Stimulated activated CD4-positive, alpha-beta T cell treated with anti-CD3 and anti-CD28 coated beads, TNF-alpha, amount 100 ng/mL, for 1 hour (primary cell): Measurements from ENCODE around the gene ANKRD60.
A peak's percentile ranks its signal among the peaks of the same experiment; 100 is the strongest.

Source experiments
- DNase-seq, 3 donors: peaks; one replicate each; pipeline ENCODE4 v3.0.0-alpha.2; 2020; ENCODE audit warnings: low read depth in 3 of 3, low spot score in 1 of 3

Gene ANKRD60

DNA sequence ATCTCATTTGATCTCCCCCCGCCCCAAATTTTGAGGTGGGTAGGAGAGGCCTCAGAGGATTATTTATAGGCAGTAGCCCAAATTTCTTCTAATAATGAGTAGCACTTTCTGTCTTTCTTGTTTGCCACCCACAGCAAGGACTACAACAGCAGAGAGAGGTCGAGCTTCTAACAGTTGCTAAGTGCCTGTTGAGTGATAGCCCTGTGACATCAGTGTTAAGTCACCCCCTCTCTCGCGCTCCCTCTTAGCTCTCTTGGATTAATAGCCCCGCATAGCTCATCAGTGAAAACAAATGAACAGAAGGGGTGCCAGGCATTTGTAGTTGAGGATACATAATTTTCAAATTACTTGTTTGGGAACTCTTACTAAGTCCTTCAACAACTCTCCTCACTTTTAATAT lies 3.5 kb downstream of the ANKRD60 start:
- DNase-seq: no peak

DNA sequence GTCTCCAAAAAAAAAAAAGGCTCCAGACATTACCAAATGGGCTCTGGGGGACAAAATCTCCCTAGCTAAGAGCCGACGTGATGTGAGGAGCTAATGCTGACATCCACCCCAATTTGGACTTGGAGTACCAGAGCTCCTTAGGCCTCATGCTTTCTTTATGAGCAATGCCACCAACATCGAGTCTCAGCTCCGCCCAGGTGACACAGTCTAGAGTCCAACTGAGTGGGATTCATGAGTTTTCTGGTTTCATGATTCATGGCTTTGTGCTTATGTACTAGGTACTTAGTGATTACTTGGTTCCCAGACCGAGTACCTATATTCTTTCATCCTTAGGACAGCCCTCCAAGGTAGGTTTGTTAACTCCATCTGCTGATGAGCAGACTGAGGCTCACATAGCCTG lies 4.4 kb downstream of the ANKRD60 start:
- DNase-seq: no peak

DNA sequence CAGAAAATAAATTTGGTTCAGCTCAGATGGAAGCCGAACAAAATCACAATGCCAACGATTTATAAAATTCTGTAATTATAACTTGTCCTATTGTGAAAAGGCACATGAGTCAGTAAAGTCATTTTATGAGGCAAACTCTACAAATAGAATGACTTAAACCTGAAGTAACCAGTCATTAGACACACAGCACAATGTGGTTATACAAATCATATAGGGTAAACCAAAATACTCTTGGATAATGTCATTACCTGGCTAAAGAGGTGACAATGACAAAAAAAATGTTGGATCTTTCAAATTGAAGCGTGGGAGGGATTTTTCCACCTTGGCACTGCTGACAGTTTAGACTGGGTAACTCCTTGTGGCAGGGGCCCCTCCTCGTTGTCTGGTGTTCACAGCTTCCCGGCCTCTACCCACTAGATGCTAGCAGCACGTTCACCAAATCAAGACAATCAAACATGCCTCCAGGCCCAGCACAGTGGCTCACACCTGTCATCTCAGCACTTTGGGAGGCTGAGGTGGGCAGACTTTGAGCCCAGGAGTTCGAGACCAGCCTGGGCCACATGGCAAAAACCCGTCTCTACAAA lies 5.0 kb downstream of the ANKRD60 start:
- no peak for DNase-seq

DNA sequence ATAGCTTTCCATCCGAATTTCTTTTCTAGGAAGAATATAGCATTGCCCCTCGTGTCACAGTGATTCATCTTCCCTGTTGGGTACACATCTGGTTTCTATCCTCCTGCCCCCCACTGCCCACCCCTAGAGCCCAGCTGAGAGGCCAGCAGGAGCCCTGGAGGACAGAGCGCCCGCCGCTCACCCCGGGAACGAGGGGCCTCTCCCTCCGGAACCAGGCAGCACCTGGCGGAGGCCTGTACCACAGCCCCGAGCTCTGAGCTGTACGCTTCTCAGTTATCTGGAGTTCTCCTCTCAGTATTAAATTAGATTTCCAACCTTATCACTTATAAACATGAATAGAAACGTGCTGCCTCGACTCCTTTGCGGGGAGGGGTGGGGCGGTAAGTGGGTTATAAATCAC lies 6.0 kb downstream of the ANKRD60 start:
- no peak for DNase-seq

DNA sequence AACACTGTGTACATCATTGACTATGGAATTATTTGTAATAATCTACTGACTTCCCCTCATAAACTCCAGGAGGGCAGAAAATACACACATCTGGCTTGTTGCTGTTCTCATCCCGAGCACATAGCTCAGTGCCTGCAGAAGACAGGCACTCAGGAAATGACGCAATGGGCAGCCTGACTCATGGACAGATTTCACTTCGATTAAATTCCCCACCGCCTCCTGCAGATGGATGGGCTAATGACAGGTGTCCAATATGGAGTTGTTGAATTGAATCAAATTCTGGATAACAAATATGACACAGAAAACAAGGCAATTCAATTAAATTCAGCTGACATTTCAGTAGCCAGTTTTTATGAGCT lies 9.1 kb downstream of the ANKRD60 start:
- no peak for DNase-seq

DNA sequence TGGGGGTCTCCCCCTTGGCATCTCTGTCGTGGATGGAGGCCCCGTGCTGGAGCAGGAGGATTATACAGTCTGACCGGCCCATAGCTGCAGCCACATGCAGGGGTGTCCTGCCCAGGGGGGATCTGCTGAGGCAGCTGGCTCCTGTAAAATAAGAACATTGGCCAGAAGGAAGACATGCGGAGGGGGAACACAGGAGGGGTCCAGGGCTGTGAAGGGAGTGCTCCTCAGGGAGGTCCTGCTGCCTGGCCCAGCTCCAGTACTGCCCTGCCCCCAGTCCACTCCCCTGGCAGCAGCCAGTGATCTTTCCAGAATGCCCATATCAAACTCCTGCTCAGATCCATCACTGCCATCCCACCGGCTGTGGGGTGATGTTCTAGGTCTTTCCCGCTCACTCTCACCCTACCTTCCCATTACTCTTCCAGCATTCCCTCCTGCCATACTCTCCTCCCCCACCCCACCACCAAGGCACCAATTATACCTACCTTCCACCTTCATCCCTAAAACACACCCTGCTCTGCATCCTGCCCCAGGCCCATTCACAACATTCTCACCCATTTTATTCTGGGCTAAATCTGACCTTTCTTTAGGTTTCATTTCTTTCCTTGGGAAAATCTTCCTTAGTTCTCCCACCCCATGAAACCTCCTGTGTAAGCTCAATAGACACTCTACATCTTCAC lies 9.7 kb downstream of the ANKRD60 start:
- DNase-seq: no peak

DNA sequence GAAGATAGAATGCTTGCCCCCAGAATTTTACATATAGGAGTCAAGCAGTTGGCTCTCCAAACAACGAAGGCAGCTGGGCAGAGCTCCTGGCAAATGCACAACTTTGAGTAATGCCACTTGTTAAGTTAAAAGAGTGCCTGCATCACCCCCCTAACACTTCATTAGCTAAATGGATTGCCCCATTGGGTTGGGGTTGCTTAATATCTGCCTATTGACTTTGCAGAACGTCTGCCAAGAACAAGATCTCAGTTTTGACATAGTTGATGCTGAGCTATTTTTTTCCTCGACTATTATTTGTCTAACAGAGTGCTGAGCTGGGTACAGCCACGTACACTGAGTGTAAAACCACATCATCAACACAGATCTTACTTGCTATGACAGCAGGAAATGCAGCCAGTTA lies 12.1 kb downstream of the ANKRD60 start:
- DNase-seq: no peak

DNA sequence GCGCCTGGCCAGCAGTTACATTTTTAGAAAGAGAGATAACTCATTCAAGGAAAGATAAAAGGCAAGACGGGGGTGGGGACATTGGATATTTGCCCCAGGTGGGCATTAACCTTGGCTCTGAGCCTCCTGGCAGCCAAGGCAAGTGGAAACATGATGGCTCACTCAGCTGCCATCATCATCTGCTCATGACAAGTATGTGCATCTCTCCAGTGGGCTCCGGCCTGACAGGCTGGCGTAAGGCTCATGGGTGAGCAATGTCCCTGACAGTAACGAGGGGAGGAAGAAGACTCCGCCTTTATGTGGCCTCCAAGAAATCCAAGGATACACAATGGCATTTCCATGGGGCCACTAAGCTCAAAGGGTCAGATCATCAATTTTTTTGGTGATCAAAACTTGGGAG lies 13.3 kb downstream of the ANKRD60 start:
- DNase-seq: no peak

DNA sequence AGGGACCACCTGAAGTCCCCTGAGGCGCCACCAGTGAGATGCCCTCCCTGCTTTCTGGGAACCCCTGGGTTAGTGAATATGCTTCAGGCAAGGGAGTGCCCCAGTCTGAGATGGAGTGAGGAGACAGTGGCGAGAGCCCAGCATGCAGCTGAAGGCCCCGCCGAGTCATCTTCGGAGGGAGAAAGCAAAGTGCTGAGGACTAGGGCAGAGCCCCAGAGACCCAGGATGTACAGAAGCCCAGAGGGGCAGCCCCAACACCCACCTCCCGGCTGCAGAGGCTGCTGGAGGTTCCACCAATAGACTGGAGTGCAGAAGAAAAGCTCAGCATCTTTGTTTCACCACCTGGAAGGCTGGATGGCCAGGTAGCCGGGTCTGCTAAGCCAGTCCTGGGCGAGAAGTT lies 14.1 kb downstream of the ANKRD60 start:
- no peak for DNase-seq

DNA sequence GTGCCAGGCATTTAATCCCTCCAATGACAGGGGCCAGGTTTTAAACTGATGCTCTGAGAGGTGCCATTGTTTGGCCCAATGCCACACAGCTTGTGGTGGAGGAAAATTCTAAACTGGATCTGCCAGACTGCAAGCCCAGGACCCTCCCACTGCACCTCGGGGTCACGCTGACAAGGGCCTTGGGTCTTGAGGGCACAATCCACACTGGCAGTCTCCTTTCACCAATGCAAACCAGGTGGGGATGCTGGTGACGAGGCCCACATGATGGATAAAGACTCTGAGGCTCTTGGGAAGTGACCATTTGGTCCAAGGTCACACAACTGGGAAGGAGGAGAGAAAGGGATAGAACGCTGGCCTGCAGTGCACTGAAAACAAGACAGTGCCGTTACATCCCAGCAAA lies 14.7 kb downstream of the ANKRD60 start:
- DNase-seq: no peak

DNA sequence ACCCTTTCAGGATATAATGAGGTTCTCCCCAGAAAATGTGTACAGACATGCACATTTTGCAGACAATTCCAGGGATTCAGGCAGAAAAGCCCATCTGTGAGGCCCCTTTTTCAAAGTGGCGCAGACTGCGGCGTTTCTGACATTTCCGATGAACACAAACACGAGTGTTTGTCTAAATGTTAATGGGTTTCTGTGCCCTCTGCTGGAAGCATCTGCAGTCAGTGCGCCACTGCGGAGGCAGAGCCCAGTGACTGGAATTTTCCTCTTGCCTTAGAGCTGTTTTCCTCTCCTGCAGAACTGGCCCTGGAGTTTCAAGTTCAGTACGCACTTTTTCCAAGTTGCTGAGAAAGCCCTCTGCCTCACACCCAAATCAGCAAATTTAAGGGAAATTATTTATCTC lies 15.3 kb downstream of the ANKRD60 start:
- DNase-seq: no peak

DNA sequence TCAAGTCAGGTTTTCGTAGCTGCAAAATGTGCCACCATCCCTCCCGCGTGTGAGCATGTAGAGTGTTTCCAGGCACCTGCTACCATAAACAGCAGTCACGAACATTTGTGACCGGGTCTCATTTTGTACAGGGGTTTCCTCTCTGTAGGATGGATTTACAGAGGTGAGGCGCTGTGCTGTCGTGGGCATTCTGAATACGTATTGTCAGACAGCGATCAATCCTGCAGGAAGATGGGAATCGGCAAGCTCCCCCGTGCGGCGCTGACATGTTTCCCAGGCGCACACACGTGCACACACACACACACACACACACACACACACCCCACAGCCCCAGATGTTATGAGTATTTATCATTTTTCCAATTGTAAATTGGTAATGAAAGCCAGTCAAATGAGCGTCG lies 15.8 kb downstream of the ANKRD60 start:
- no peak for DNase-seq

DNA sequence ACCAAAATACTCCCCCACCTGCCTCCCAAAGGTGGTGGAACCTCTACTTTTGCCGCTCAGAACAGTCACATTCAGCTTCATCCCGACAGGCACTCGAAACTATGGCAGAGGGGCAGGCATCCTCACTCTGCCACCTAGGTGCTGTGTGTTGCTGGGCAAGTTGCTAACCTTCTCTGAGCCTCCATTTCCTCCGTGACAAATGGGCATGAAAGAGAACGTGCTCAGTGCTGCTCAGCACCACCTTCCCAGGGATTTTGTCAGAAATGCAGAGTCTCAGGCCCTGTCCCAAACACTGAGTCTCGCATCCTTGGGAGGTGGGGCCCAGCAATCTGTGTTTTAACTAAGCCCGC lies 18.1 kb downstream of the ANKRD60 start:
- DNase-seq: no peak

DNA sequence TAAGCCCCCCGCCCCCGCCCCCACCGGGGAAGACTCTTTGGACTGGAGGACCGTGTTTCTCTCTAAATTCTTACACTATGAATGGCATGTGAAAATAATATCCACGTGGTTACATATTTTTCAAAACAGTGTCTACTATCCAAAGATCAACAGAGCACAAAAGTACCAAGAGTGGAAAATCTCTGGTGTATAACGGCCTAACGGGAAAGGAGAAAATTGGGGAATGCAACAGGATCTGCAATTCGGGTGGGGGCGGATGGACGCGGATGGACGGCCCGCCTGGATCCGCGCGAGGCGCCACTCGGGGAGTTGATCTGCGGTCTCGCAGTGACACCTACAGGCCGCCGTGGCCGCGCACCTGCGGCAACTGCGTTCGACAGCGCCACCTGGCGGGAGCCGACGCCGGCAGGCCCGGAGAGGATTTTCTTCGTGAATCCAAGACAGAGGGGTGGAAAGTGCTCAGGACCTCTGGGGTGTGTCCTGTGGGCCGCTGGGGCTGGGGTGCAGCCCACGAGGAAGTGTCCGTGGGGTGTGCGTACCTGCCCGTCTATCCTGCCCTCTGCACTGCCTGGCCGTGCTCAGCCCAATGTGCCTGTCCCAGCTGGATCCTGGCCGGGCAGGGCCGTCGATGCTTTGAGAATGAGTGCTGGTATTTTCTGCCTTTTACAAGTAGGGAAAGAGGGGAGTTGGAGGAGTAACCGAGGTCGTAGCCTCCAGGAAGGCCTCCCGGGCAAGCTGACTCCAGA lies 18.6 kb downstream of the ANKRD60 start:
- DNase-seq: peak; percentile 51 to 90 (median 77)

DNA sequence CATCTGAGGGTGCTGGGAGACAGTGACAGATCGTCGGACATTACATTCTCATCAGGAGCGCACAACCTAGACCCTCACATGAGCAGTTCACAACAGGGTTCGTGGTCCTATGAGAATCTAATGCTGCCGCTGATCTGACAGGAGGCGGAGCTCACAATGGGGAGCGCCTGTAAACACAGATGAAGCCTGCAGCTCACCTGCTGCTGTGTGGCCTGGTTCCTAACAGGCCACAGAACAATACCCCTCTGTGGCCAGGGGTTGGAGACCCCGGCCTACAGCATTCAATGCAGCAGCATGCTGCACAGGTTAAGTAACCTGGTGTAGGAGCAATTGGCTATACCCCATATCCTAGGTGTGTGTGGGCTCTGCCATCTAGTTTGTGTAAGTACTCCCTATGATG lies 19.5 kb downstream of the ANKRD60 start:
- no peak for DNase-seq

DNA sequence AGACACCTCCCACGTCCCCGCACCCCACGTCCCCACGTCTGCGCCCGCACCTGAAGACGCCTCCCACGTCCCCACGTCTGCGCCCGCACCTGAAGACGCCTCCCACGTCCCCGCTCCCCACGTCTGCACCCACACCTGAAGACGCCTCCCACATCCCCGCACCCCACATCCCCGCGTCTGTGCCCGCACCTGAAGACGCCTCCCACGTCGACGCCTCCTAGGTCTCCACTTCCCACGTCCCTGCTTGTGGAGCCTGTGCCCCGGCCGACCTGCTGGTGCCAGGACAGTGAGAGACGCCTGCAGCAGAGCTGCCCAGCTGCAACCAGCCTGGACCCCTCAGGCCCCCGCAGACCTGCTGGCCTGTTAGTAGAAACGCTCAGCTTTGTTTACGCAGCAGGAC lies 22.6 kb downstream of the ANKRD60 start:
- DNase-seq: no peak

DNA sequence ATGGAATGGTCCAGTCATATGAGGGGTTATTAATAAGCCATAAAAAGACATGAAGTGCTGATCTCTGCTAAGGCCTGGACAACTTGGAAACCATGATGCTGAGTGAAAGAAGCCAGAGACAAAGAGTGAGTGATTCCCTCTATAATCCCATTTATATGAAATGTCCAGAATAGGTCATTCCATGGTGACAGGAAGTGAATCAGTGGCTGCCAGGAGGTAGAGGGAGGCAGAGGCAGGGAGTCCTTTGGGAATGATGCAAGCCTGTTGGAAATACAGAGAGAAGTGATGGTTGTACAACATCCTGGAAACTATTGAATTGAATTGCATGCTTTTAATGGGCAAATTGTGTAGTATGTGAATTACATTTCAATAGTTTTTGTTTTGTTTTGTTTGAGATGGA lies 26.4 kb downstream of the ANKRD60 start:
- no peak for DNase-seq

DNA sequence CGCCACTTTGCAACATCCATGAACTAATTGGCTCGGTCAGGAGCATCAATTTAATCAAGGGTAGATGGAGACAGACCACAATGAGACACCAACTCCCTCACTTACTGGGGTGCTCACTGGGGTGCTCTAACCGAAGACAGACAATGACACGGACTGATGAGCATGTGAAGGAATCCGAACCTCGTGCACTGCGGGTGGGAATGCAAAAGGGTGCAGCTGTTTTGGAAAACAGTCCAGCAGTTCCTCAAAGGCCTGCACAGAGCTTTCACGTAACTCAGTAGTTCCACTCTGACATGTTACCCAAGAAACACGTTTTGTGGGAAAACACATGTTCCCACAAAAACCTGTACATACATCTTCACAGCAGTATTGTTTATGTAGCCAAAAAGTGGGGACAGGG lies 26.8 kb downstream of the ANKRD60 start:
- DNase-seq: no peak

DNA sequence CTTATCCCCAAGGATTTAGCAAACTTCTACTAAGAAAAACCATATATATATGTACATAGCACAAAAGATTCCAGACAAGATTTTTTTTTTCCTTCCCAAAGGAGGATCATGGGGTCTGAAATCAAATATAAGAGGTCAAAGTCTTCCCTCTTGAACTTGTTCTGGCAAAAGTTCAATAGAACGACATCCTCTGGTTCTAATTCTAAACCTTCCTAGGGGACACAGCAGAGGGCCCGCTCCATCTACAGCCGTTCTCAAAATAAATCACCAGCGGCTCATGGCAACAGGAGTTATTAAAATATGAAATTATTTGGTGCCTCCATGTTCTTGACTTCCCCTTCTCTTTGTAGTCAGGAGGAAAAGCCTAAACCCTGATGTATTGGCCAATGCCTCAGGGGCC lies 29.0 kb downstream of the ANKRD60 start:
- DNase-seq: no peak

DNA sequence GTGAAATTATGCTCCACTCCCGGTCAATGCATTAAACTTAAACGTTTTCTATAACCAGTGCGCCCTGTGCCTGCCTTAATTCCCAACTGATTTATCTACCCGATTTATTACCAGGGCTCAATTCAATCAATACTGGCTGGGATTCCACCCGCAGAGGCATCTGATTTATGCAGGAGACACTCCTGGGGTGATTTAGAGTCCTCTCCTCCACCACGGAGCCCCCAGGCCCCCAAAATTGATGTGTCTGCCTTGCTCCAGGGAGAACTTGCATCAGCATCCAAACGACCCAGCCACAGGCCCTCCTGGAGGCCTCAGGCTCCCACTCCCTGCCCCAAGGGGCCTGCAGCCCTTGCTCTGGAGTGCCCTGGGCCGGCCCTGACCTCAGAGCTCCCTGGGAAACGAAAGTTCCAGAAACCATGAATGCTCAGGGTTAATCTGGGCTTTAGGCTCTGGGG lies 29.5 kb downstream of the ANKRD60 start:
- DNase-seq: no peak

DNA sequence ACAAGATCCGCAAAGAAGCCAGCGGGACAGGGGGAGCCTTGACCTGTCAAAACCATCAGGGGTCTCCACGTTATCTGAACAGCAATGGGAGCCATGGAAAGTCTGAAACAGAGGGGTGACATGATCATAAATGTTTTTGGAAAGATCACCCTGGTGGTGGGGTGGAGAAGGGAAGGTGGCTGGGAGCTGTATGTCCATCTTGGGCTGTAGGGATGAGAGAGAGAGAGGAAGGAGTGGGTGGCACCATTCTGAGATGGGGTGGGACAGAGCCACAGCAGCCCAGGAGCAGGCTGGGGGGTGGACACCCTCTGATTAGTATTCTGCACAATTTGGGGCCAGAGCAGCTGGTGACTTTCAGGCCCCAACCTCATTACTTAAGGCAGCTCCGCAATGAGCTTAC lies 30.1 kb downstream of the ANKRD60 start:
- DNase-seq: no peak

DNA sequence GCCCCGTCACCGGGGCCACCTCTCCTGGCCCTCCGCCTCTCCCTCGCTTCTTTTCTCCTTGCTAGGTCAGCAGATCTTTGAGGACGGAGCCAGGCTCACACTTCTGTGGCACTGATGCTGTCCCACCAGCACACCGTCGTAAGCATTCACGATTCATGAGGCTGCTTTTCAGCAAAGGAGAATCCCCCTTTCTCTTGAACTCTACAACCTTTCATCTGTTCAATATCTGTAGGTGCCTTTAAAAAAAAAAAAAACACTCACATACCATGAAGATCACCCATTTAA lies 31.3 kb downstream of the ANKRD60 start:
- DNase-seq: no peak
